Endothelial cell (in vitro differentiated cells): ENCODE measurements around the gene SUGP2. TPM values are rescaled to one million over a fixed set of nuclear protein-coding genes. Genes with fewer than 3 reads are reported as not detected.

Experiments
- DNase-seq: peaks from one replicate; pipeline ENCODE4 v3.0.0; 2021; ENCODE audit warnings: low spot score
- H3K27ac Mint-ChIP-seq: one replicate; pipeline ENCODE4 v1.8.0; 2021; ENCODE audit warnings: mixed read lengths, inconsistent platforms; ENCODE audit not compliant: unreplicated experiment
- H3K27me3 Mint-ChIP-seq: one replicate; pipeline ENCODE4 v1.8.0; 2021; ENCODE audit warnings: mild to moderate bottlenecking, moderate library complexity, mixed read lengths, inconsistent platforms; ENCODE audit not compliant: unreplicated experiment
- H3K36me3 Mint-ChIP-seq: one replicate; pipeline ENCODE4 v1.8.0; 2021; ENCODE audit warnings: mild to moderate bottlenecking, low read depth, mixed read lengths, inconsistent platforms; ENCODE audit not compliant: unreplicated experiment
- H3K4me1 Mint-ChIP-seq: one replicate; pipeline ENCODE4 v1.8.0; 2021; ENCODE audit warnings: mild to moderate bottlenecking, mixed read lengths, inconsistent platforms; ENCODE audit not compliant: unreplicated experiment
- H3K4me3 Mint-ChIP-seq: one replicate; pipeline ENCODE4 v1.8.0; 2021; ENCODE audit warnings: mild to moderate bottlenecking, mixed read lengths, inconsistent platforms; ENCODE audit not compliant: unreplicated experiment
- H3K9me3 Mint-ChIP-seq: one replicate; pipeline ENCODE4 v1.8.0; 2021; ENCODE audit warnings: mixed read lengths, inconsistent platforms; ENCODE audit not compliant: unreplicated experiment
- total RNA-seq: library from RNA; stranded (reverse); fragmentation: NEBNext Ultra II Directional; extraction: Animal tissue kit (Norgen Biotek cat#: 25700); gene quantifications from one replicate; pipeline ENCODE4 v1.2.1, GENCODE V29; 2021; ENCODE audit not compliant: unreplicated experiment
- TF ChIP-seq, protein P1 (sequence below): fragments of 200-600 bp; sonication (generic); IDR thresholded peaks from one replicate; pipeline ENCODE4 v1.5.0; 2021; ENCODE audit warnings: antibody characterized with exemption; ENCODE audit not compliant: unreplicated experiment

The SUGP2 gene
- total RNA-seq, 1 donor from 2014 or later: 109 TPM

GRCh38 chr19:18989316-18989715 is 44.0 kb downstream of the SUGP2 start:
- H3K36me3 Mint-ChIP-seq: peaks cover 23% of the 10 kb centered on the region
- no peaks in the 10 kb centered on the region for H3K9me3 Mint-ChIP-seq
- no peak for DNase-seq
- TF ChIP-seq, protein P1, sequence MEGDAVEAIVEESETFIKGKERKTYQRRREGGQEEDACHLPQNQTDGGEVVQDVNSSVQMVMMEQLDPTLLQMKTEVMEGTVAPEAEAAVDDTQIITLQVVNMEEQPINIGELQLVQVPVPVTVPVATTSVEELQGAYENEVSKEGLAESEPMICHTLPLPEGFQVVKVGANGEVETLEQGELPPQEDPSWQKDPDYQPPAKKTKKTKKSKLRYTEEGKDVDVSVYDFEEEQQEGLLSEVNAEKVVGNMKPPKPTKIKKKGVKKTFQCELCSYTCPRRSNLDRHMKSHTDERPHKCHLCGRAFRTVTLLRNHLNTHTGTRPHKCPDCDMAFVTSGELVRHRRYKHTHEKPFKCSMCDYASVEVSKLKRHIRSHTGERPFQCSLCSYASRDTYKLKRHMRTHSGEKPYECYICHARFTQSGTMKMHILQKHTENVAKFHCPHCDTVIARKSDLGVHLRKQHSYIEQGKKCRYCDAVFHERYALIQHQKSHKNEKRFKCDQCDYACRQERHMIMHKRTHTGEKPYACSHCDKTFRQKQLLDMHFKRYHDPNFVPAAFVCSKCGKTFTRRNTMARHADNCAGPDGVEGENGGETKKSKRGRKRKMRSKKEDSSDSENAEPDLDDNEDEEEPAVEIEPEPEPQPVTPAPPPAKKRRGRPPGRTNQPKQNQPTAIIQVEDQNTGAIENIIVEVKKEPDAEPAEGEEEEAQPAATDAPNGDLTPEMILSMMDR: no peak
- peaks cover 8% of the 10 kb centered on the region for H3K27me3 Mint-ChIP-seq
- H3K4me1 Mint-ChIP-seq: peaks cover 22% of the 10 kb centered on the region
- no peak overlapping the region for H3K4me3 Mint-ChIP-seq
- H3K27ac Mint-ChIP-seq: no peak overlapping the region

DNA sequence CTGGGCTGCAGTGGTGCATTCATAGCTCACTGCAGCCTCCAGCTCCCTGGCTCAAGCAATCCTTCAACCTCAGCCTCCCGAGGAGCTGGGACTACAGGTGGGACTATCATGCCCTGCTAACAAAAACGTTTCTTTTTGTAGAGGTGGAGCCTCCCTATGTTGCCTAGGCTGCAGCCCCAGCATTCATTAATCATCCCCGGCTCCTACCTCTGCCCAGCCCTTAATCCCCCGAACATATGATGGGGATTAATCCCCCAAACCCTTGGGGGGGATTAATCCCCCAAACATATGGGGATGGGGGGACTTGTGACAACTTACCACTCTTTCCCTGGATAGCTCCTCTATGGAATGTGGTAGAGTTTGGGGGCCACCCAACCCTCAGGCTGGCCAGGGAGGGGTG is 45.9 kb downstream of the SUGP2 start:
- H3K4me3 Mint-ChIP-seq: no peak overlapping the region
- TF ChIP-seq, protein P1: no peak
- H3K27ac Mint-ChIP-seq: no peak overlapping the region
- H3K27me3 Mint-ChIP-seq: peaks cover 5% of the 10 kb centered on the region
- peaks cover 22% of the 10 kb centered on the region for H3K4me1 Mint-ChIP-seq
- DNase-seq: no peak
- H3K9me3 Mint-ChIP-seq: no peaks in the 10 kb centered on the region
- H3K36me3 Mint-ChIP-seq: peaks cover 5% of the 10 kb centered on the region

GRCh38 chr19:18985257-18985656 is 48.1 kb downstream of the SUGP2 start:
- DNase-seq: peak; percentile 49
- H3K4me1 Mint-ChIP-seq: peaks cover 28% of the 10 kb centered on the region
- no peaks in the 10 kb centered on the region for H3K9me3 Mint-ChIP-seq
- peak overlapping the region; percentile 99 for H3K27ac Mint-ChIP-seq
- no peaks in the 10 kb centered on the region for H3K36me3 Mint-ChIP-seq
- H3K27me3 Mint-ChIP-seq: peaks cover 5% of the 10 kb centered on the region
- peak overlapping the region; percentile 29 for H3K4me3 Mint-ChIP-seq
- TF ChIP-seq, protein P1: no peak

- Mint-ChIP-seq H3K9me3 (no peaks in the 10 kb centered on the region), H3K27me3 (peaks cover 7% of the 10 kb centered on the region), H3K27ac (peak overlapping the region; percentile 77), H3K36me3 (no peaks in the 10 kb centered on the region), H3K4me1 (peaks cover 28% of the 10 kb centered on the region), H3K4me3 (no peak overlapping the region)
- TF ChIP-seq, protein P1: no peak
- no peak for DNase-seq
Observed at GRCh38 chr19:18984251-18984650, 49.1 kb downstream of the SUGP2 start.

GRCh38 chr19:18982669-18983068 is 50.6 kb downstream of the SUGP2 start:
- H3K27ac Mint-ChIP-seq: no peak overlapping the region
- H3K36me3 Mint-ChIP-seq: no peaks in the 10 kb centered on the region
- TF ChIP-seq, protein P1: no peak
- H3K9me3 Mint-ChIP-seq: no peaks in the 10 kb centered on the region
- no peak overlapping the region for H3K4me3 Mint-ChIP-seq
- peaks cover 2% of the 10 kb centered on the region for H3K27me3 Mint-ChIP-seq
- H3K4me1 Mint-ChIP-seq: peaks cover 34% of the 10 kb centered on the region
- no peak for DNase-seq
